Mesenchymal stem cell (in vitro differentiated cells and primary cell): ENCODE measurements around the gene CYP4F22.

Experiments
- DNase-seq: peaks from one replicate; pipeline ENCODE4 v3.0.0-alpha.2; 2013
- H2AFZ ChIP-seq: one replicate; pipeline ENCODE4 v1.6.1; 2013; ENCODE audit warnings: low read depth, mild to moderate bottlenecking, control low read depth, inconsistent platforms, low read length, moderate library complexity
- H2AK5ac ChIP-seq: 2 replicates; pipeline ENCODE4 v1.6.1; 2013; ENCODE audit warnings: low read length, moderate library complexity, mild to moderate bottlenecking, inconsistent platforms; ENCODE audit not compliant: severe bottlenecking
- H2BK120ac ChIP-seq: one replicate; pipeline ENCODE4 v1.6.1; 2013; ENCODE audit warnings: low read depth, mild to moderate bottlenecking, inconsistent platforms, low read length, moderate library complexity
- H2BK12ac ChIP-seq, 2 experiments: one replicate each; pipeline ENCODE4 v1.6.1; 2013; ENCODE audit warnings: inconsistent platforms in 2 of 2, low read length in 2 of 2, mild to moderate bottlenecking in 2 of 2, moderate library complexity in 2 of 2, control low read depth in 1 of 2
- H2BK15ac ChIP-seq: one replicate; pipeline ENCODE4 v1.6.1; 2013; ENCODE audit warnings: mild to moderate bottlenecking, low read depth, inconsistent platforms; ENCODE audit not compliant: poor library complexity, severe bottlenecking
- H2BK5ac ChIP-seq: 2 replicates; pipeline ENCODE4 v1.6.1; 2013; ENCODE audit warnings: low read depth, mild to moderate bottlenecking, low read length, control low read depth, inconsistent platforms; ENCODE audit not compliant: poor library complexity, severe bottlenecking
- H3K14ac ChIP-seq, 2 experiments: one replicate each; pipeline ENCODE4 v1.6.1; 2013; ENCODE audit warnings: inconsistent platforms in 2 of 2, low read length in 2 of 2, control low read depth in 1 of 2, mild to moderate bottlenecking in 1 of 2, moderate library complexity in 1 of 2
- H3K18ac ChIP-seq, 2 experiments: one replicate each; pipeline ENCODE4 v1.6.1; 2013; ENCODE audit warnings: inconsistent platforms in 2 of 2, low read length in 2 of 2, control low read depth in 1 of 2, low read depth in 1 of 2, mild to moderate bottlenecking in 1 of 2
- H3K23ac ChIP-seq, 2 experiments: one replicate each; pipeline ENCODE4 v1.6.1; 2013; ENCODE audit warnings: inconsistent platforms in 2 of 2, low read length in 2 of 2, mild to moderate bottlenecking in 2 of 2, moderate library complexity in 2 of 2, control low read depth in 1 of 2
- H3K27ac ChIP-seq: 2 replicates; pipeline ENCODE4 v1.5.1; 2013; ENCODE audit warnings: mild to moderate bottlenecking, moderate library complexity, low read length, control low read depth, inconsistent platforms; ENCODE audit not compliant: poor library complexity, severe bottlenecking
- H3K27me3 ChIP-seq, 2 experiments: 2 replicates each; pipeline versions ENCODE4 v1.6.1 to v1.7.0; 2013; ENCODE audit warnings: low read length in 2 of 2, mild to moderate bottlenecking in 2 of 2, moderate library complexity in 2 of 2, control low read depth in 1 of 2, inconsistent platforms in 1 of 2; ENCODE audit not compliant: control insufficient read depth in 1 of 2, insufficient read depth in 1 of 2
- H3K36me3 ChIP-seq, 2 experiments: 2 replicates each; pipeline versions ENCODE4 v1.6.1 to v1.7.0; 2013; ENCODE audit warnings: low read length in 2 of 2, control low read depth in 1 of 2, inconsistent platforms in 1 of 2, low read depth in 1 of 2, mild to moderate bottlenecking in 1 of 2; ENCODE audit not compliant: insufficient read depth in 2 of 2, control insufficient read depth in 1 of 2
- H3K4ac ChIP-seq, 2 experiments: one replicate each; pipeline ENCODE4 v1.6.1; 2013; ENCODE audit warnings: inconsistent platforms in 2 of 2, low read length in 2 of 2, mild to moderate bottlenecking in 2 of 2, moderate library complexity in 2 of 2, control low read depth in 1 of 2, low read depth in 1 of 2
- H3K4me1 ChIP-seq: 2 replicates; pipeline ENCODE4 v1.6.1; 2013; ENCODE audit warnings: low read depth, low read length, control low read depth; ENCODE audit not compliant: control insufficient read depth, insufficient read depth
- H3K4me2 ChIP-seq: 2 replicates; pipeline ENCODE4 v1.6.1; 2013; ENCODE audit warnings: low read length, mild to moderate bottlenecking, inconsistent platforms; ENCODE audit not compliant: poor library complexity, severe bottlenecking
- H3K4me3 ChIP-seq, 2 experiments: 2 replicates each; pipeline versions ENCODE4 v1.5.1 to v1.7.0; 2013; ENCODE audit warnings: low read length in 2 of 2, mild to moderate bottlenecking in 2 of 2, control low read depth in 1 of 2, low read depth in 1 of 2; ENCODE audit not compliant: insufficient read depth in 1 of 2
- H3K79me1 ChIP-seq: replicated peaks from 2 replicates; pipeline ENCODE4 v1.6.1; 2013; ENCODE audit warnings: mild to moderate bottlenecking, control low read depth, low read length, inconsistent platforms; ENCODE audit not compliant: poor library complexity, severe bottlenecking
- H3K9ac ChIP-seq: 2 replicates; pipeline ENCODE4 v1.7.0; 2013; ENCODE audit warnings: mild to moderate bottlenecking, low read length, moderate library complexity
- H3K9me3 ChIP-seq: 2 replicates; pipeline ENCODE4 v1.7.0; 2013; ENCODE audit warnings: mild to moderate bottlenecking, low read length; ENCODE audit not compliant: control insufficient read depth
- H4K8ac ChIP-seq: one replicate; pipeline ENCODE4 v1.6.1; 2013; ENCODE audit warnings: inconsistent platforms, mild to moderate bottlenecking, low read length, moderate library complexity
- H4K91ac ChIP-seq: one replicate; pipeline ENCODE4 v1.6.1; 2013; ENCODE audit warnings: mild to moderate bottlenecking, low read length, inconsistent platforms
- WGBS: methylation state at CpG from one replicate; pipeline ENCODE4 v1.1.7; 2013; ENCODE audit warnings: mixed read lengths; 5-methylcytosine and 5-hydroxymethylcytosine counted together

The CYP4F22 gene

GRCh38 chr19:15584095-15584494 is 75.8 kb downstream of the CYP4F22 start:
- Histone ChIP-seq H3K27ac (no peak overlapping the region), H3K4me2 (no peak overlapping the region), H3K18ac (no peak overlapping the region), H3K23ac (no peak overlapping the region), H3K4me3 (no peak overlapping the region), H4K91ac (no peak overlapping the region), H2AK5ac (no peak overlapping the region), H2BK12ac (no peak overlapping the region), H3K36me3 (no peaks in the 10 kb centered on the region), H2BK15ac (no peak overlapping the region), H3K27me3 (peaks cover 0 to 46% of the 10 kb centered on the region in 2 experiments), H2BK5ac (no peak overlapping the region), H3K79me1 (no peaks in the 10 kb centered on the region), H2AFZ (no peak overlapping the region), H3K9ac (no peak overlapping the region), H3K4ac (no peak overlapping the region), H2BK120ac (no peak overlapping the region), H4K8ac (no peak overlapping the region), H3K4me1 (no peaks in the 10 kb centered on the region), H3K14ac (no peak overlapping the region), H3K9me3 (no peaks in the 10 kb centered on the region)
- DNase-seq = no peak
- WGBS = 78% methylated on average over 10 of the region's 10 CpGs

GRCh38 chr19:15584541-15585115 is 76.3 kb downstream of the CYP4F22 start:
- Histone ChIP-seq H3K27me3 (peaks cover 0 to 47% of the 10 kb centered on the region in 2 experiments), H3K4me2 (no peak overlapping the region), H2BK12ac (no peak overlapping the region), H3K18ac (no peak overlapping the region), H3K4ac (no peak overlapping the region), H3K23ac (no peak overlapping the region), H3K4me3 (no peak overlapping the region), H3K36me3 (no peaks in the 10 kb centered on the region), H3K79me1 (no peaks in the 10 kb centered on the region), H2BK15ac (no peak overlapping the region), H2BK120ac (no peak overlapping the region), H2AK5ac (no peak overlapping the region), H4K8ac (no peak overlapping the region), H2AFZ (no peak overlapping the region), H3K9me3 (no peaks in the 10 kb centered on the region), H2BK5ac (no peak overlapping the region), H4K91ac (no peak overlapping the region), H3K9ac (no peak overlapping the region), H3K27ac (no peak overlapping the region), H3K14ac (no peak overlapping the region), H3K4me1 (no peaks in the 10 kb centered on the region)
- 79% methylated on average over 35 of the region's 35 CpGs for WGBS
- DNase-seq = no peak

- no peak overlapping the region for H2BK12ac ChIP-seq
- no peak overlapping the region for H4K8ac ChIP-seq
- H3K36me3 ChIP-seq = no peaks in the 10 kb centered on the region
- H3K9me3 ChIP-seq = no peaks in the 10 kb centered on the region
- H2BK15ac ChIP-seq = no peak overlapping the region
- H3K4me1 ChIP-seq = no peaks in the 10 kb centered on the region
- H2AFZ ChIP-seq = no peak overlapping the region
- no peak overlapping the region for H3K27ac ChIP-seq
- 79% methylated on average over 9 of the region's 9 CpGs for WGBS
- H3K9ac ChIP-seq = no peak overlapping the region
- H2BK5ac ChIP-seq = no peak overlapping the region
- no peak overlapping the region for H2AK5ac ChIP-seq
- H3K4ac ChIP-seq = no peak overlapping the region
- no peak overlapping the region for H3K4me2 ChIP-seq
- H3K79me1 ChIP-seq = no peaks in the 10 kb centered on the region
- H4K91ac ChIP-seq = no peak overlapping the region
- no peak overlapping the region for H2BK120ac ChIP-seq
- no peak overlapping the region for H3K14ac ChIP-seq
- no peak overlapping the region for H3K4me3 ChIP-seq
- no peak overlapping the region for H3K23ac ChIP-seq
- H3K18ac ChIP-seq = no peak overlapping the region
- H3K27me3 ChIP-seq = peaks cover 0 to 30% of the 10 kb centered on the region in 2 experiments
- DNase-seq = no peak
These were observed 79.3 kb downstream of the CYP4F22 start for GRCh38 chr19:15587663-15588062.

- H2AK5ac ChIP-seq = no peak overlapping the region
- H3K27me3 ChIP-seq = peaks cover 0 to 24% of the 10 kb centered on the region in 2 experiments
- no peak overlapping the region for H3K4ac ChIP-seq
- no peaks in the 10 kb centered on the region for H3K36me3 ChIP-seq
- no peak overlapping the region for H3K18ac ChIP-seq
- H3K79me1 ChIP-seq = no peaks in the 10 kb centered on the region
- H2BK15ac ChIP-seq = no peak overlapping the region
- H3K23ac ChIP-seq = no peak overlapping the region
- H3K14ac ChIP-seq = no peak overlapping the region
- no peak overlapping the region for H2BK120ac ChIP-seq
- H3K4me2 ChIP-seq = no peak overlapping the region
- no peak overlapping the region for H3K4me3 ChIP-seq
- no peak overlapping the region for H4K8ac ChIP-seq
- no peaks in the 10 kb centered on the region for H3K9me3 ChIP-seq
- H2BK12ac ChIP-seq = no peak overlapping the region
- no peak overlapping the region for H3K27ac ChIP-seq
- H3K4me1 ChIP-seq = no peaks in the 10 kb centered on the region
- H4K91ac ChIP-seq = no peak overlapping the region
- no peak overlapping the region for H3K9ac ChIP-seq
- H2AFZ ChIP-seq = no peak overlapping the region
- DNase-seq = no peak
- no peak overlapping the region for H2BK5ac ChIP-seq
- WGBS = no CpG with 5 or more reads among the region's 1 CpG
These were observed 79.9 kb downstream of the CYP4F22 start for GRCh38 chr19:15588265-15588664.
